ENCODE results near the gene CSTF1.

CSTF1 gene

DNA sequence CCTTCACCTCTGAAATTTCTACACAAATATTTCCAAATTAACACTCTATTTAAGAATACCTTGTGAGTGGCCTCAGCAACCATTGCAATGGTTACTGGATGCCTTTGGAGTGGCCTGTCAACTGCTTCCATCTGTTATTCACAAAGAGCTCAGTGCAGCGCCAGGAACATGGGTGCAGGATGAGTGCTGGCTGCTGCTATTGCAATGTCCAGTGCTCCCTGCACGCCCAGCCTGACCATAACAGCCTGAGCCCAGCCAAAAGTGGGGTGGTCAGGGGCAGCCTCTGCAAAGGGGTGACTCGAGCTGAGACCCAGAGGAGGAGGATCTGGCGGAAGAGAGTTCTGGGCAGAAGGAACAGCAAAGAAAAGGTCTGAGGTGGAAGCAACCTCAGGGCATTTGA, 38.0 kb downstream of the CSTF1 start:
- DNase-seq: no peak

DNA sequence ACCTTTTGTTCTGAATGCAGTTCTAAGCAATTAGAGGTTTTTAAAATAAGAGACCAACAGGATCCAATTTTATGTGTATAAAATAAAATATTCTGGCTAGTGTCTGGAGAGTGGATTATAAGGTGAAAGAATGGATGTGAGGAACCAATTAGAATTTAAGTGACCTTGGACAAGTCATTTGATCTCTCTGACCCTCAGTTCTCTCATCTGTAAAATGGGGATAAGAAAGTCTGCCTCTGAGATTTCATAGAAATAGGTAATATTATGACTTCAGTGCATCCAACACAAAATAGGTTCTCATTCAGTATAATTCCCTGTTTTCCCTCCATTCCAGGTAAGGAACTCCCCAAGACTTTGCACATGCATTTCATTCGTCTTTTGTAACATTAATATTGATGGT, 38.5 kb downstream of the CSTF1 start:
- no peak for DNase-seq

DNA sequence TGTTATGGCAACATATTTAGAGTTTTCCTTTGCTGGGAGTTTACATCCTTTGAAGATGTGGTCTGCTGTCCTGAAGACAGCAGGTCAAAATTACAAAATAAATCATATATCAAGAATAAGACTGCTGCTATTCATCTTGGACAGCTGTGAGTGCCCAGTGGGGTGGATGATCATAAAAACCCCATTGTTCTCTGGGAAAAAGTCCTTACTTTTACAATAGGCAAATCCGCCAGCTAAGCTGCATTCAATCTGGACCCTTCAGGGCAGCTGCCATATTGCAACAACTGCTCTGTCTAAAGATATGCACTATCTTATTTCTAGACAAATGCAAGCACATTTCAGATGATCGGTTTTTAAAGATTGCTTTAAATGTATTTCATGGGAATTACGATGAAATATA, 39.0 kb downstream of the CSTF1 start:
- no peak for DNase-seq

DNA sequence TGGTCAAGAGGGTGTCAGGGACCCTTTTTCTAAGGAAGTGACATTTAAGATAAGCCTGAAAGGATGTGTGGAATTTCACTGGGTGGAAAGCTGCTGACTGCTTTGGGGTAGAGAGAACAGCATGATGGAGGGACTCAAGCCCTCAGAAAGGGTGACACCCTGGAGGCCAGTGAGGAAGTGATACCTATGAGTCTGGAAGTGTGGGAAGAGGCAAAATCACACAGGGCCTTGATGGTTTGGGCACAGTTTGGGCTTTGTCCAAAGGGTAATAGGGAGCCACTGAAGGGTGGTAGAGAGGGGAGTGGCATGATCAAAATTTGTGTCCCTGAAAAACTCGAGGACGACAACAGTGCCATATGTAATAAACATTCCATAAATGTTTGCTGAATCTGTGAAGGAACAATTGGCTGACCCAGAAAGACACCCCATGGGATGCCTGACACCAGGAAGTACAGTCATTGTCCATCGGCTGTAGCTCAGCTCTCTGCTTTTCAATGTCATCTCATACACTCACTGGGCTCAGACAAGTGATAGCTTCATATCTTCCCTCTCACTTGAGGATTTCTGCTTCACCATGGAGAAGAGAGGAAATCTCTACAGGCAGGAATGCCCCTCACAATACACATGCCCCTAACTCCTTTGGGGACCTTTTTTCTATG, 40.9 kb downstream of the CSTF1 start:
- peak in 1 of 2 donors; percentile 27 for DNase-seq

DNA sequence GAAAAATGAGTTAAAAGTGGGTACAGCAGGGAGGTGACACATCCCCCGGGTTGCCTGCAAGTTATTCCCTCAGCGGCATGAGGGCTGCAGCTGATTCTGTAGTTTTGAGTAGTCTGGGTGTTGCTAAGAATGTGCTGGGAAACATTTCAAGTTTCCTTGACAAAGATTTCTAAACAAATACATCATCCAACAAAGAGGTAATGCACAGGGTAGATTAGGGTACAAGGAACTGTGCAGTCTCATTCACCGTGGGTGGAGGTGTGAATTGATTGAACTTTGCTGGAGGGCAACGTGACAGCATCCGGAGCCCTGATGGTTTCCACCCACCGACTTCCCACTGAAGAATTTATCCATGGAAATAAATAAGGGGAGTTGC, 41.4 kb downstream of the CSTF1 start:
- DNase-seq: peak in 1 of 2 donors; percentile 65

DNA sequence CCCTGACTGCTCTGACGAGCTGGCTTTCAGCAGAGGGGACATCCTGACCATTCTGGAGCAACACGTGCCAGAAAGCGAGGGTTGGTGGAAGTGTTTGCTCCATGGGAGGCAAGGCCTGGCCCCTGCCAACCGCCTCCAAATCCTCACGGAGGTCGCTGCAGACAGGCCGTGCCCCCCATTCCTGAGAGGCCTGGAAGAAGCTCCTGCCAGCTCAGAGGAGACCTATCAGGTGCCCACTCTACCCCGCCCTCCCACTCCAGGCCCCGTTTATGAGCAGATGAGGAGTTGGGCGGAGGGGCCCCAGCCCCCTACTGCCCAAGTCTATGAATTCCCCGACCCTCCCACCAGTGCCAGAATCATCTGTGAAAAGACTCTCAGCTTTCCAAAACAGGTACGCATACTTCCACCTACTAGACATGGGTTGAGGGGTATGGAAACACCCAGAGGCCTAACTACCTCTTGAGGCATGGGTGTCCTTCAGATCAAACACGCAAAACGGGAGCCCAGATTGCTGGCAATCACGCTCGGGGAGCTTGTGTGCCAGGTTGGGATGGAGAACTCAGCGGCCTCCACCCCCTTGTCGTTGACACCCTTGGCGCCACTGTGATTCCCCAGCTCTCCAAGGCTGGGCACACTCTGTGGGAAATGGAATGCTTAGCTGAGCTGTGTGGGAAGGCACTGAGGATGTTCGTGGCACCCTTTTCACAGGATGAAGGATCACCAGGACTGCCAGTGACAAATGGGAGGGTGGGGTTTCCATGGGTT, 44.9 kb downstream of the CSTF1 start:
- DNase-seq: no peak

DNA sequence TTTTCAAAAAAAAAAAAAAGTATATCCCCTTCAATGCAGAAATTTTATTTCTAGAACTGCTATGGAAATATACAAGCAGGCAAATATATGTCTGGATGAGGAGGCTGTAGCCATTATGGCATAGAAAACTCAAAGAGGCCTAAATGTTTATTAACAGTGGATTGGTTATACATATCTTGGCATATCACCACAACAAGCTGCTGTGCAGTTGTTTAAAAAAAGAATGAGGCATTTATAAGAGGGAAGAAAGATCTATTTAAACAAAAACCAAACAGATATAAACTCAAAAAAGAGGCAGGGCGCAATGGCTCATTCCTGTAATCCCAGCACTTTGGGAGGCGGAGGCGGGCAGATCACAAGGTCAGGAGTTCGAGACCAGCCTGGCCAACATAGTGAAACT, 45.8 kb downstream of the CSTF1 start:
- no peak for DNase-seq

DNA sequence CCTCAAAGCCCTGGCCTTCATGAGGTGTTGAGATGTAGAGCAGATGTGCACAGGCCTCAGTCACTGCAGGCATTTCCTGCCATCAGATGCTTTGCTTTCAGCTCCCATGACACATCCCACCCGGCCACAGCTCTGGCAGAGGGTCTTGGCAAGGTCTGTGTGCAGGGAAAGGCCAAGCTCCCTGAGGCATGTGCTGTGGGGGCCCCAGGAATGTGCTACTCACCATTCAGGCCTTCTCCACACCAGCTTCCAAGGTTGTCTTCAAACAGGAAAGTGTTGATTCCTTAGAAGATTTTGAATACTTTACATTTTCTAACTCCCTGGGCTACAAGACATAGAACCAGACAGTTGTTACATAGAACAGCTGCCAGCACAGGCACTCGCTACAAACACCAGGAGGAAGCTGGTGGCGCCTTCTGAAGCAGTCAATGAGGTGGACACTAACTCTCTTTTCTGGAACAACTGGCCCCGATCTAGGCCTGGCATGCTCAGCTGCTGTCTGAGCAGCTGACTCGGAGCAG, 47.4 kb downstream of the CSTF1 start:
- DNase-seq: no peak

DNA sequence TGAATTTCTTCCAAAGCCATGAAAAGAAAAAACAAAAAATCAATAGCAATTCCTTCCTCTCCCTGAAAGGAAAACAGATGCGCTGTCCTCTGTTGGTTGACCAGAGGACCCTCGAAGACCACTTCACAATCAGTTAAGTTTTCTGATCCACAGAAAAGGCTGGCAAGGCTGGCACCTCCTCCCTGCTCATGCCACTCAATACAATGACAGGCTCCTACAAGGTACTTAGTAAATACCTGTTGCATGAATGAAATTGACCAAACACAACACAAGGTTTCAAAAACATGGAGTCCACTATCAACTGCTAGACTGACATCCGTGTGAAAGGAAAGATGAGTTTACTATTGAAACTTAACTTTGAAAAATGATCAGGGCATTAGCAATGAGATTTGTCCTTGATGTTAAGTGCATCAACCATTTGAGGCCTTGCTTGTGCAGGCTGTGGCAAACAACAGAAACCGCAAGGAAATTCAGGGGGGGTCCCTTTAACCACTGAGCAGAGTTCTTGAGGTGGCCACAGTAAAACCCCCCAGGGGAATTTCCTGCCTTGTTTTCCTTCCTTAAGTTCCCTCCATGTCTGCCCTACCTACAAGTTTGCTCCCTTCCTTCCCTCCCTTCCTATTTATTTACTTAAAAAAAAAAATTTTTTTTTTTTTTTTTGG, 48.0 kb downstream of the CSTF1 start:
- no peak for DNase-seq

DNA sequence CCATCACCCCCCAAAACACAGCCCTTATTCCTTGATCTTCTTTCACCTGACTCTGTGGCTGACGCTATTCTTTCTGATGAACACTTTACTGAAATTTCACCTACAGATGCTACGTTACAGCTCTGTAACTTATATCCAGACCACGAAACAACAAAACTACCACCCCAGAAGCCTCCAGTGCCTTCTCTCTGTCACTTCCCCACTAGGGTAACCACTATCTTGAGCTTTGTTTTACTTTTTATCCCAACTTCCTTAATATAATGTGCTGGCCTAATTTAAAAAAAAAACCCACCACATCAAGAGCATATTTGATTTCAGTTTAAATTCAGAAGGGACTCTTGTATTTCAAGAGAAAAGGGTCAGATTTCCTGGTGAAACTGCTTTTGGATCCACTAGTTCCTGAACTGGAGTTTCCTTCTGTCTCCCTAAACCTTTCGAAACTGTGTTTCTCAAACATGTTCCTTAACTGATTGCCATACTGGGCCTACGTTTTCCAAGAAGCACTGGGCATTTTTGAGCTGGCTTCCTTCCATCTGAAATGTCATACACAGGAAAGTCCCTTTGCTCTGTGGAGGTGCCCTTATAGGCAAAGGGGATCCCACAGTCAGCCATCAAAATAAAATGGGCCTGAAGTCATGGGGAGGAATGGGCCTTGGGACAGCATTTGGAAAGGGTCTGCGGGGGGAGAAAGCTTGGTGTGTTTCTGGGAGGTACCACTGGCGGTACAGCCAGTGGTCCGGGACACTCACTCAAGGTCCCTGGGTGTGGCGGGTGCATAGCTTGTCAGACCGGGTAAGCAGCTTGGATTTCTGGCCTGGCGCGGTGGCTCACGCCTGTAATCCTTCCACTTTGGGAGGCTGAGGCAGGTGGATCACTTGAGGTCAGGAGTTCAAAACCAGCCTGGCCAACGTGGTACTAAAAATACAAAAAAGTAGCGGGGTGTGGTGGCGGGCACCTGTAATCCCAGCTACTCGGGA, 50.2 kb downstream of the CSTF1 start:
- peak; percentile 78 to 85 for DNase-seq

DNA sequence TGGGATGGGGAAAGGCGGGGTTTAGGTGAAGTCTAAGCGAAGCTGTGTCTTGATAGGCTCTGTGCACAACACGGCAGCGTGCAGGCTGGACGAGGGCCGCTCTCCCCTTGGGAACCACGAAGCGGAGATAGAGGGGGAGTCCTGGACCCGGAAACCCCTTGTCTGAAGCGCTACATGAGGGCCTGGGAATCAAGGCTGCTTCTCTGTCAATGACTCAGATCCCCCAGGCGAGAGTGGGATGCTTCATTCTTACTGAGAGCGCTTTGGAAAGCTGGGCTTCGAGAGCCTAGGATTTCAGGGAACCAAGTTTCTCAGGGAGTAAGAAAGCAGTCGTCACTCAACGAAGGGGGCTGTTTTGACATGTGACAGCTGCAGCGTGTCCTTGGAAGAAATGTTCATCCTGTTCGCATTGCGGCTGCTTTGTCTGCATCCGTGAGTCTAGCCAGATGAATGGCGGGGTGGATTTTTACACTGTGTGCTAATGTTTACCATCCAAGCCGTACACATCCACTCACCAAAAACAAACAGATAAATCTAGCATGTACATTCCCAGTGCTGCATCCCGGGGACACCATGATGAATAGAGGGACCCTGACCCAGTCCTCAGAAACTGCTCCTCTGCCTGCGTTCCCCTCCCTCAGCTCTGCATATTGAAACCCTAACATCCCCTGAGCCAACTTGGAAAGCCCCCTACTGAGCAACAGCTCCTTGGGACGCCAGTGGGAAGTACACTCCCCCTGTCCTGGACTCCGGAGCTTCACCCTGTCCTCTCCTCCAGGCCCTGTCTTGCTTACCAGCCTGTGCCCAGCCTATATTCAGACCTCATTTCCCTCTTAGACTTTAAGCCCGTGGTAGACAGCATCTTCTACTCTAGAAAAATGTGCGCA, 51.5 kb downstream of the CSTF1 start:
- DNase-seq: no peak

DNA sequence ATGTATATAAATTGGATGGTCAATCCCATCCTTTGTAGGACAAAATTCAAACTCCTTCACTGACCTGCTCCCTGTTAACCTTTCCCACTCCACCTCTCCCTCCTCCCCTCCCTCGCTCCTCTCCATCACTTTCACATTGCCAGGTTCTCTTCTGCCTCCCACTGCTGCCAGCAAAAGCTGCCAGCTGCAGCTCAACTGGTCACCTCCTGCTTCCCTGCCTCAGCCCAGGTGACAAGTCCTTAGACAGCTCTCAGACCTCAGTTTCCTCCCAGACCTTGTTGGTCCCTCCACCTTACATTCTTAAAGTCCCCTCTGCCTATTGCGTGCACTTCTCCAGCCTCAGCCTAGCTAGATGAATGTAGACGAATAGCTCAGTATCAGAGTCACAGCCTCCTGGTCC, 52.7 kb downstream of the CSTF1 start:
- no peak for DNase-seq

DNA sequence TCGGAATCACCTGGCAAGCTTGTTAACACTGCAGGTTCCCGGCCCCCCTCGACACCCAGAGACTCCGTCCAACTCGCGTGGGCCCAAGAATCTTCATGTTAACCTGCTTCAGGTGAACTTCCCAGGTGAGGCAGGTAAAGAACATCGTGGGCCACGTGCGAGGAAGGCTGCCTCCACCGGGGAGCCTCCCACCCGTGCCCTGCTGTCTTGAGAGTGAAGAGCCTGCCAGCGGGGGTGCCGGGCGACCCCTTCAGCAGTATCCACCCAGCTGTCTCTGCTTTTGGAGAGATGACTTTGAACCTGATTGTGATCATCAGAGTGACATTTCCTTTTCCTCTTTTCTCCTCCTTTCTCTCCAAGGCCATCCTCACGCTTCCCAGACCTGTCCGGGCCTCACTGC, 53.1 kb downstream of the CSTF1 start:
- no peak for DNase-seq

DNA sequence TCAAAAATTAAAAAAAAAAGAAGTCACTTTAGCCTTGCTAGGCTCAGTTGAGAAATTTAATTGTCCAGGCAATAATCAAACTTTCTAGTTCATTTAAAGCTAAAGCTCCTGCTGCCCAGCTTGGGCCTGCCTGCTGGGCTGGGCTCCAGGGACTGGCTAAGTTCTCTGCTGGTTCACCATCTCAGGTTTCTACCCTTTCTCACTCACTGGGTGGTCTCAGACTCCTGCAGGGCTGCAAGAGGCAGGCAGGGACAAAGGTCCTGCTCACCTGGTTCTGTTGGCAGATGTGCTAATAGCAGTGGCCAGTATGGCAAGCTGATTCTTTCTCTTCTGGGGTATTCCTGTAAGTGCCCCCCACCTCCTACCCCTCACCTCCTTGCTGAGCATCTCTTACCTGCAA, 54.8 kb downstream of the CSTF1 start:
- no peak for DNase-seq

DNA sequence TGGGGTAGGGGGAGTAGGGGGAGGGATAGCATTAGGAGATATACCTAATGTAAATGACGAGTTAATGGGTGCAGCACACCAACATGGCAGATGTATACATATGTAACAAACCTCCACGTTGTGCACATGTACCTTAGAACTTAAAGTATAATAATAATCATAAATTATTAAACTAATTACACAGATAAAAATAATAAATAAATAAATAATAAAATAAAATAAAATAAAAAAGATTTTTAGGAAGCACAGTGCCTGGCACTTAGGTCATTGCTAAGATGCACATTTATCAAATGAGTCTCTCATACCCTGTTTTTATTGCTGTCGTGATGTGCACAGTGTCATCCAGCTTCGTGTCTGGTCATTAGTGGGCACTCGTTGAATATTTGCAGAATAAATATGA, 57.0 kb downstream of the CSTF1 start:
- no peak for DNase-seq

DNA sequence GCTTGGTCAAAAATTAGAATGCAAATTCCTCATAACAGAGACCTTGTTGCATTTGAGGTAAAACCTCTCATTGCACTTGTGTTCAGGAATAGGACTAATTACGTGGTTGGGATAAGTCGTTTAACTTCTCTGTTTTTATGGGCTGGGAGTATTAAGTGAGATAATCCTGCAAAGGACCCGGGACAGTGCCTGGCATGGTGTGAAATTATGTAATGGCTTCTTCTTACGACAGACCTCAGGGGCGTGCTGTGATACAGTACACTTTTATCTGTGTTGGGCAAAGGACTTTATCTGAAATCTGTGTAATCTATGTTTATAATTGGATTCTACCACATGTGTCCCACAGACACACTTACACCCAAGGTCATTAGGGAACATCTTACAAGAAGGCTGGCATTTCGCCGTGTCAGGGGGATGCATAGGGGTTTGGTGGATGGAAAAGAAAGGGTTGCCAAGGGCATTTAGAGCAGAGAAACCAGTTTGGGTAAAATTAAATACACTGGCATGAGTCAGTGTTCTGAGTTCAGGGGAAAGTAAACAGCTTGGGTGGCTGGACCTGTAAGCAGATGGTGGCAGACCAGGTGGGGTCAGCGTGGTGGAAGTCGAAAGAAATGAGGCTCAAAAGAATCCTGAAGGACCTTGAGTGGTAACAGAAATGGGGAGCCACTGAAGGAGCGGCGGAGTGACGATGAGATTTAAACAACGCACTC, 58.8 kb downstream of the CSTF1 start:
- no peak for DNase-seq

DNA sequence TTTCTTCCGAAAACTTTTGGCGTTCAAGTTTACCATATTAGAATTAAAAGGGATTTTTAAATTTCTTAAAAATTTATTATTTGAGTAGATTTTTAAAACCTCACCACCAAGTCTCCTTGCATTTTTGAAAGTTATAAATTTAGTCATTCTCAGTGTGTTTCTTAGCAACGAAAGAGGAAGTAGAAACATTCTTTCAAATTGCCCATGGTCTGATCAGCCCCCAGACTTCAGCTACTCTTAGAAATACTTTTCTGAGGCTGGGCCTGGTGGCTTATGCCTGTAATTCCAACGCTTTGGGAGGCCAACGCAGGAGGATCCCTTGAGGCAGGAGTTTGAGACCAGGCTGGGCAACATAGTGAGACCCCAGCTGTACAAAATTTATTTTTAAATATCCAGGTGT, 60.9 kb downstream of the CSTF1 start:
- peak; percentile 33 to 53 for DNase-seq

DNA sequence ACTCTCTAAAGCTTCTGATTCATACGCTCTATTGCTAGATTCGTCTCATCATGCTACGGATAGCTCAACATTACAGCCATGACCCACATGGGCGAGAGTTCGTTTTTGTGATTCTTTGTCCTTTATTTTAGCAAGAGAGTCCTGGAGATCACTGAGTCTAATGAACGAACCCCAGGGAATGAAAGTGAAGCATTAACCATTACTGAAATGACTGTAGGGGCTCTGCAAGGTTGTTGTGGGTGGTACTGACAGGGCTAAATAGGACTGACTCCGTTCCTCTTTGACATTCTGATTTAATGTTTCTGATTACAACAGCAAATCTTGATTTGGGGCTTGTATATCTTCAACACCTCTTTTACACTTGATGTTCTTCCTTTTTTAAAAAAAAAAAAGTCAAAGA, 62.3 kb downstream of the CSTF1 start:
- no peak for DNase-seq
